ENCODE measurements around the gene CIITA.
"Not testable (repeated sequence)": the region's sequence is repeated elsewhere in the genome, so short reads cannot be mapped to it uniquely, and the experiment has no call there.

The CIITA gene

GRCh38 chr16:10876799-10877341, at the start of gene CIITA:
TSS of gene CIITA (plus strand) at chr16:10877202. CDS start at chr16:10877331, 129 bp downstream.
- DNase-seq, result peak; percentile 26

- DNase-seq, result no peak
Measured at GRCh38 chr16:10827691-10828341, 49.2 kb upstream of the CIITA start.

GRCh38 chr16:10828851-10829366, 48.1 kb upstream of the CIITA start:
- DNase-seq, result no peak

GRCh38 chr16:10829390-10830098, 47.5 kb upstream of the CIITA start:
- DNase-seq, result not testable (repeated sequence)

- DNase-seq, result not testable (repeated sequence)
Measured at GRCh38 chr16:10830240-10830639, 46.8 kb upstream of the CIITA start.

GRCh38 chr16:10831894-10832886, 44.8 kb upstream of the CIITA start:
- DNase-seq, result no peak

GRCh38 chr16:10833271-10833670, 43.7 kb upstream of the CIITA start:
- no peak for DNase-seq

GRCh38 chr16:10834130-10834529, 42.9 kb upstream of the CIITA start:
- DNase-seq, result no peak

- no peak for DNase-seq
Measured at GRCh38 chr16:10834766-10835165, 42.2 kb upstream of the CIITA start.

GRCh38 chr16:10835281-10835931, 41.6 kb upstream of the CIITA start:
- no peak for DNase-seq

- no peak for DNase-seq
Measured at GRCh38 chr16:10836174-10836853, 40.7 kb upstream of the CIITA start.

- DNase-seq, result no peak
Measured at GRCh38 chr16:10838621-10839278, 38.3 kb upstream of the CIITA start.

- no peak for DNase-seq
Measured at GRCh38 chr16:10839279-10839666, 37.7 kb upstream of the CIITA start.

GRCh38 chr16:10840703-10841102, 36.3 kb upstream of the CIITA start:
- DNase-seq, result no peak

GRCh38 chr16:10846213-10846998, 30.6 kb upstream of the CIITA start:
- DNase-seq, result no peak

- no peak for DNase-seq
Measured at GRCh38 chr16:10847176-10847575, 29.8 kb upstream of the CIITA start.

GRCh38 chr16:10849736-10850477, 27.1 kb upstream of the CIITA start:
- no peak for DNase-seq

- peak; percentile 33 for DNase-seq
Measured at GRCh38 chr16:10850478-10850850, 26.5 kb upstream of the CIITA start.

GRCh38 chr16:10851512-10851911, 25.5 kb upstream of the CIITA start:
- no peak for DNase-seq

GRCh38 chr16:10852286-10852685, 24.7 kb upstream of the CIITA start:
- no peak for DNase-seq

Measured in NCI-H526 treated with DMSO at 0.1 percent for 48 hours (cell line).